Measurements from ENCODE around the gene ASIC4.

DNA sequence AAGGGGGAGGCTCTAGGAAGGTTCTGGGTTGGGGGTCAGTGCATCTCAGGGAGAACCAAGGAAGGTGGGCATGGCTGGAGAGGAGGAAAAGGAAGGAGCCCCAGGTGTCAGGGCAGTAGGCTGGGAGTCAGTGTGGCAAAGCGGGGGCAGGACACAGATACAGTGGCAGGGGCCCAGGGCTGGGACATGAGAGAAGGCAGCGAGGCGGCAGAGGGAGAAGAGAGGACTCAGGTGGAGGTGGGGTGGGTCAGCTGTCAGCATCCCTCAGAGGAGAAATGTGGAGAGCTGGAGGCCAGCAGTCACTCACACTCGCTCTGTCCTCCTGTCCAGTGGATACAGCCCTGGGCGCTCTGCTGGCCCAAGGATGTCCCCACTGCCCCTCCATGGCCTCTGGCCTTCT lies 21.2 kb upstream of the ASIC4 start:
- TF ChIP-seq, protein P1, sequence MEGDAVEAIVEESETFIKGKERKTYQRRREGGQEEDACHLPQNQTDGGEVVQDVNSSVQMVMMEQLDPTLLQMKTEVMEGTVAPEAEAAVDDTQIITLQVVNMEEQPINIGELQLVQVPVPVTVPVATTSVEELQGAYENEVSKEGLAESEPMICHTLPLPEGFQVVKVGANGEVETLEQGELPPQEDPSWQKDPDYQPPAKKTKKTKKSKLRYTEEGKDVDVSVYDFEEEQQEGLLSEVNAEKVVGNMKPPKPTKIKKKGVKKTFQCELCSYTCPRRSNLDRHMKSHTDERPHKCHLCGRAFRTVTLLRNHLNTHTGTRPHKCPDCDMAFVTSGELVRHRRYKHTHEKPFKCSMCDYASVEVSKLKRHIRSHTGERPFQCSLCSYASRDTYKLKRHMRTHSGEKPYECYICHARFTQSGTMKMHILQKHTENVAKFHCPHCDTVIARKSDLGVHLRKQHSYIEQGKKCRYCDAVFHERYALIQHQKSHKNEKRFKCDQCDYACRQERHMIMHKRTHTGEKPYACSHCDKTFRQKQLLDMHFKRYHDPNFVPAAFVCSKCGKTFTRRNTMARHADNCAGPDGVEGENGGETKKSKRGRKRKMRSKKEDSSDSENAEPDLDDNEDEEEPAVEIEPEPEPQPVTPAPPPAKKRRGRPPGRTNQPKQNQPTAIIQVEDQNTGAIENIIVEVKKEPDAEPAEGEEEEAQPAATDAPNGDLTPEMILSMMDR (conservative IDR thresholded peaks at IDR 0.05; ENCODE audit: low read depth, low read length), result no peak
- TF ChIP-seq EZH2 (IDR thresholded peaks at IDR 0.05; ENCODE audit: low read length, unreplicated experiment), result no peak
- no peak for TF ChIP-seq EZH2phosphoT487 (IDR thresholded peaks at IDR 0.05; ENCODE audit: borderline replicate concordance, low read length)

All from PC-3 (cell line).